Vagina (tissue), 2 donors: ENCODE measurements around the gene FOXO4.

Experiments used
- POLR2A ChIP-seq, 2 donors: fragments of 450-650 bp; IDR thresholded peaks; one replicate each; pipeline ENCODE4 v1.6.1; 2017; ENCODE audit warnings: antibody characterized with exemption in 2 of 2, mild to moderate bottlenecking in 2 of 2, moderate library complexity in 2 of 2
- TF ChIP-seq, protein P1 (sequence below), 3 experiments: fragments of 450-650 bp in 2 of 3; fragments of 200-600 bp in 1 of 3; sonication (generic) in 1 of 3; IDR thresholded peaks; one replicate each; pipeline ENCODE4 v1.5.1; 2017 to 2019; ENCODE audit warnings: antibody characterized with exemption in 3 of 3, mild to moderate bottlenecking in 2 of 3, moderate library complexity in 2 of 3

GRCh38 chrX:71143508-71143907 is 47.9 kb downstream of the FOXO4 start:
- TF ChIP-seq, protein P1, sequence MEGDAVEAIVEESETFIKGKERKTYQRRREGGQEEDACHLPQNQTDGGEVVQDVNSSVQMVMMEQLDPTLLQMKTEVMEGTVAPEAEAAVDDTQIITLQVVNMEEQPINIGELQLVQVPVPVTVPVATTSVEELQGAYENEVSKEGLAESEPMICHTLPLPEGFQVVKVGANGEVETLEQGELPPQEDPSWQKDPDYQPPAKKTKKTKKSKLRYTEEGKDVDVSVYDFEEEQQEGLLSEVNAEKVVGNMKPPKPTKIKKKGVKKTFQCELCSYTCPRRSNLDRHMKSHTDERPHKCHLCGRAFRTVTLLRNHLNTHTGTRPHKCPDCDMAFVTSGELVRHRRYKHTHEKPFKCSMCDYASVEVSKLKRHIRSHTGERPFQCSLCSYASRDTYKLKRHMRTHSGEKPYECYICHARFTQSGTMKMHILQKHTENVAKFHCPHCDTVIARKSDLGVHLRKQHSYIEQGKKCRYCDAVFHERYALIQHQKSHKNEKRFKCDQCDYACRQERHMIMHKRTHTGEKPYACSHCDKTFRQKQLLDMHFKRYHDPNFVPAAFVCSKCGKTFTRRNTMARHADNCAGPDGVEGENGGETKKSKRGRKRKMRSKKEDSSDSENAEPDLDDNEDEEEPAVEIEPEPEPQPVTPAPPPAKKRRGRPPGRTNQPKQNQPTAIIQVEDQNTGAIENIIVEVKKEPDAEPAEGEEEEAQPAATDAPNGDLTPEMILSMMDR (IDR thresholded peaks at IDR 0.05): no peak
- no peak for TF ChIP-seq POLR2A (IDR thresholded peaks at IDR 0.05)
